GM19452 (cell line): ENCODE data around the gene RND2.
"Not testable (repeated sequence)": the region's sequence is repeated elsewhere in the genome, so short reads cannot be mapped to it uniquely, and the experiment has no call there.

Experiments used
- ATAC-seq: cut with Tn5 transposase; IDR thresholded peaks from one replicate; pipeline ENCODE4 v1.9.1; 2021; ENCODE audit not compliant: unreplicated experiment

Gene RND2

GRCh38 chr17:43024407-43025289 is at the start of gene RND2:
Gene RND2, plus strand, starts transcription at chr17:43025231. Its CDS starts 117 bp downstream, at chr17:43025348.
- ATAC-seq, result no peak

- no peak for ATAC-seq
These were observed 49.8 kb upstream of the RND2 start for GRCh38 chr17:42975265-42975664.

- ATAC-seq, result not testable (repeated sequence)
These were observed 49.3 kb upstream of the RND2 start for GRCh38 chr17:42975701-42976100.

- peak; percentile 11 for ATAC-seq
These were observed 45.3 kb upstream of the RND2 start, which contains the start of gene PTGES3L for GRCh38 chr17:42979511-42980273. Gene PTGES3L, minus strand, starts transcription at chr17:42980080. Its CDS starts 27 bp downstream, at chr17:42980053.

GRCh38 chr17:42980274-42980765 is 44.7 kb upstream of the RND2 start, which contains the start of gene RUNDC1:
Gene RUNDC1, plus strand, starts transcription at chr17:42980565. Its CDS starts 12 bp downstream, at chr17:42980577.
- ATAC-seq, result peak; percentile 73

- ATAC-seq, result peak; percentile 53
These were observed 44.1 kb upstream of the RND2 start for GRCh38 chr17:42980766-42981397.

GRCh38 chr17:42982266-42982665 is 42.8 kb upstream of the RND2 start:
- ATAC-seq, result no peak

- no peak for ATAC-seq
These were observed 39.8 kb upstream of the RND2 start for GRCh38 chr17:42985225-42985624.

GRCh38 chr17:42989141-42989540 is 35.9 kb upstream of the RND2 start:
- no peak for ATAC-seq

- ATAC-seq, result no peak
These were observed 35.0 kb upstream of the RND2 start for GRCh38 chr17:42989726-42990652.

GRCh38 chr17:42991471-42991870 is 33.6 kb upstream of the RND2 start:
- ATAC-seq, result no peak

GRCh38 chr17:42992872-42993271 is 32.2 kb upstream of the RND2 start:
- no peak for ATAC-seq

- not testable (repeated sequence) for ATAC-seq
These were observed 31.1 kb upstream of the RND2 start for GRCh38 chr17:42993913-42994312.

- no peak for ATAC-seq
These were observed 27.5 kb upstream of the RND2 start for GRCh38 chr17:42997390-42997983.

GRCh38 chr17:42997984-42998938 is 26.8 kb upstream of the RND2 start, which contains the start of gene RPL27:
Gene RPL27, plus strand, starts transcription at chr17:42998419. Its CDS starts 332 bp downstream, at chr17:42998751.
- ATAC-seq, result peak; percentile 89

GRCh38 chr17:42999003-42999525 is 26.0 kb upstream of the RND2 start:
- no peak for ATAC-seq

- ATAC-seq, result not testable (repeated sequence)
These were observed 24.1 kb upstream of the RND2 start for GRCh38 chr17:43000894-43001293.

- ATAC-seq, result no peak
These were observed 21.4 kb upstream of the RND2 start for GRCh38 chr17:43003542-43004172.
